Adrenal gland (tissue), 5 donors: ENCODE results near the gene VPS13D.

Source experiments
- POLR2A ChIP-seq, 2 donors: fragments of 450-650 bp; IDR thresholded peaks; one replicate each; pipeline ENCODE4 v1.6.1; 2017; ENCODE audit warnings: antibody characterized with exemption in 2 of 2, mild to moderate bottlenecking in 2 of 2, moderate library complexity in 1 of 2
- TF ChIP-seq, protein P1 (sequence below), 6 experiments: fragments of 450-650 bp in 4 of 6; fragments of 200-600 bp in 2 of 6; sonication (generic) in 1 of 6; IDR thresholded peaks; 1 replicate in 5 of 6; 2 replicates in 1 of 6; pipeline versions ENCODE4 v1.5.1 to v1.8.0; 2016 to 2021; ENCODE audit warnings: antibody characterized with exemption in 6 of 6, mild to moderate bottlenecking in 2 of 6, moderate library complexity in 1 of 6
- donor health status: DM: no; HTN: no; CAD: no.

DNA sequence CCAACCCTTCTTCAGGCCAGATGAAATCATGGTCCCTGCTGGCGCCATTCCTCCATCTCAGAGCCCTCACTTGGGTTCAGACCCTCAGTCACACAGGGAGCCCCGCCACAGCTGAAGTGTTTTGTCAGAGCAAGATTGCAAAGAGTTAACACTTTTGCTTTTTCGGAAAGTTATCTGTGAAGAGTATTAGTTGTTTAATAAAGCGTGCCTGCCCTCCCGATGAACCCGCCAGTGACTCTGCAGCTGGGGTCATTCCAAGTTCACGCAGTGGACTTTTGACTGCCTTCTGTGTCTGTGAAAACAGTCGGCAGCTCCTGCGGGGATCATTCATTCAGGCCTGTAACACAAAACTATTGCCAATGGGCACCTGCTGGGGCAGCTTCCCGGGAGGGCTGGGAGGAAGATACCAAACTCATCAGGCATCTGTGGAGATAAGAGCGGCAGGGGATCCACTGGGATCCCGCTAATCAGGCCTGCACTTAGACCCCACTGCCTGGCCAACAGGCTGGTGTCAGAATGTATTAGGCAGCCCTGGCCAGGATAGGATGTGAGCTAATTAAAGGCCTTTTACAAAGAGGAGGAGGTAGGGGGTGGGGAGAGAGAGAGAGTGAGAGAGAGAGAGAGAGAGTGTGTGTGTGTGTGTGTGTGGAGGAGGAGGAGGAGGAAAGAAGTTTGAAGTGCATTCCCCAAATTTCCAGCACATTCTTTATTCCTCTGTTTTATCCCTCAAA lies 203.7 kb downstream of the VPS13D start:
- TF ChIP-seq, protein P1, sequence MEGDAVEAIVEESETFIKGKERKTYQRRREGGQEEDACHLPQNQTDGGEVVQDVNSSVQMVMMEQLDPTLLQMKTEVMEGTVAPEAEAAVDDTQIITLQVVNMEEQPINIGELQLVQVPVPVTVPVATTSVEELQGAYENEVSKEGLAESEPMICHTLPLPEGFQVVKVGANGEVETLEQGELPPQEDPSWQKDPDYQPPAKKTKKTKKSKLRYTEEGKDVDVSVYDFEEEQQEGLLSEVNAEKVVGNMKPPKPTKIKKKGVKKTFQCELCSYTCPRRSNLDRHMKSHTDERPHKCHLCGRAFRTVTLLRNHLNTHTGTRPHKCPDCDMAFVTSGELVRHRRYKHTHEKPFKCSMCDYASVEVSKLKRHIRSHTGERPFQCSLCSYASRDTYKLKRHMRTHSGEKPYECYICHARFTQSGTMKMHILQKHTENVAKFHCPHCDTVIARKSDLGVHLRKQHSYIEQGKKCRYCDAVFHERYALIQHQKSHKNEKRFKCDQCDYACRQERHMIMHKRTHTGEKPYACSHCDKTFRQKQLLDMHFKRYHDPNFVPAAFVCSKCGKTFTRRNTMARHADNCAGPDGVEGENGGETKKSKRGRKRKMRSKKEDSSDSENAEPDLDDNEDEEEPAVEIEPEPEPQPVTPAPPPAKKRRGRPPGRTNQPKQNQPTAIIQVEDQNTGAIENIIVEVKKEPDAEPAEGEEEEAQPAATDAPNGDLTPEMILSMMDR (IDR thresholded peaks at IDR 0.05) = no peak
- TF ChIP-seq POLR2A (IDR thresholded peaks at IDR 0.05) = no peak
